Activated CD4-positive, alpha-beta memory T cell treated with anti-CD3 and anti-CD28 coated beads, Interleukin-2, amount 10 ng/mL, durations not matched to agents 7 days and 5 days (primary cell): Measurements from ENCODE around the gene ZC3H8. TPM values are rescaled to one million over a fixed set of nuclear protein-coding genes. Genes with fewer than 3 reads are reported as not detected.

Experiments
- CTCF ChIA-PET: fragments of 350-600 bp; sonication (Branson Sonifier 250); formaldehyde crosslinking; loops from one replicate; lab custom pipeline; 2021; ENCODE audit warnings: antibody characterized with exemption, inconsistent platforms; lab: Charles Lee
- POLR2A ChIA-PET: fragments of 350-600 bp; sonication (Branson Sonifier 250); formaldehyde crosslinking; loops from one replicate; lab custom pipeline; 2021; ENCODE audit warnings: antibody characterized with exemption; lab: Charles Lee
- DNase-seq: peaks from one replicate; pipeline ENCODE4 v3.0.0-alpha.2; 2020
- H3K27ac Mint-ChIP-seq: one replicate; pipeline ENCODE4 v1.8.0; 2021; ENCODE audit warnings: mild to moderate bottlenecking, mixed read lengths
- H3K27me3 Mint-ChIP-seq: one replicate; pipeline ENCODE4 v1.8.0; 2021; ENCODE audit warnings: mixed read lengths
- H3K36me3 Mint-ChIP-seq: one replicate; pipeline ENCODE4 v1.8.0; 2021; ENCODE audit warnings: low read depth, mixed read lengths
- H3K4me1 Mint-ChIP-seq: one replicate; pipeline ENCODE4 v1.8.0; 2021; ENCODE audit warnings: mixed read lengths
- H3K4me3 Mint-ChIP-seq: one replicate; pipeline ENCODE4 v1.8.0; 2021; ENCODE audit warnings: mild to moderate bottlenecking, mixed read lengths
- H3K9me3 Mint-ChIP-seq: one replicate; pipeline ENCODE4 v1.8.0; 2021; ENCODE audit warnings: mixed read lengths
- total RNA-seq, 2 experiments: library from RNA; stranded (reverse); gene quantifications; one replicate each; pipeline ENCODE4 v1.2.3, GENCODE V29; 2021

The ZC3H8 gene
- total RNA-seq, 2 experiments from 2014 or later: 12.3 to 12.9 TPM

DNA sequence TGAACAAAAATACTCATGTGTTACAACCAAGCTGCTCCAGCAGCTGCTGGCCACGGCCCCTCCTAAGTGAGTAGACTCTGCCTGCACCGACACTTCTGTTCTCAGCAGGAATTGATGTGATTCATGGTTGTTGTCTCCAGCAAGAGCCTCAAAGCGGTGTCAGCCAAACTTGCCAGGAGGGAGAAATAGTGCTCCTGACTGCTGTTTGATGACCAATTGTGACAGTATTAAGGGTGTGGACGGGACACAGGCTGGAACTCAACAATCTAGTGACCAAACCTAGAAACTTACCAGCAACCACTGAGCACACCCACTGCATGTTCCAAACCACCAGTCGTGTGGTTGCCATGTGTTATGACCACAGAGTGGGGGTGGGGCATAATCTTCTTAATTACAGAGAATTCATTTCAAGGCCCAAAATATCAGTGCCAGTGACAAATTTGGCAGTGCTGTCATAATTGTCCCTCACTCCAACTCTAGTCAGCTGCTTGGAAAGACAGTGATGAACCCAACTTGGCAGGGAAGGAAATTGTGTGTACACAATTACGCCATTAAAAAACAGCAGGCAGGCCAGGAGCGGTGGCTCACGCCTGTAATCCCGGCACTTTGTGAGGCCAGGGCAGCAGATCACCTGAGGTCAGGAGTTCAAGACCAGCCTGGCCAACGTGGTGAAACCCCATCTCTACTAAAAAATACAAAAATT, 86.3 kb downstream of the ZC3H8 start:
- Mint-ChIP-seq H3K27me3 (peaks cover 2% of the 10 kb centered on the region), H3K4me1 (peaks cover 13% of the 10 kb centered on the region), H3K27ac (no peak overlapping the region), H3K9me3 (no peaks in the 10 kb centered on the region), H3K36me3 (no peaks in the 10 kb centered on the region), H3K4me3 (no peak overlapping the region)
- ChIA-PET CTCF (no interaction called here), POLR2A (interaction anchor here (1.0 kb wide), 1 partner anchor 13 kb away, joined by 4 read pairs; no protein-coding TSS in a partner anchor)
- no peak for DNase-seq

DNA sequence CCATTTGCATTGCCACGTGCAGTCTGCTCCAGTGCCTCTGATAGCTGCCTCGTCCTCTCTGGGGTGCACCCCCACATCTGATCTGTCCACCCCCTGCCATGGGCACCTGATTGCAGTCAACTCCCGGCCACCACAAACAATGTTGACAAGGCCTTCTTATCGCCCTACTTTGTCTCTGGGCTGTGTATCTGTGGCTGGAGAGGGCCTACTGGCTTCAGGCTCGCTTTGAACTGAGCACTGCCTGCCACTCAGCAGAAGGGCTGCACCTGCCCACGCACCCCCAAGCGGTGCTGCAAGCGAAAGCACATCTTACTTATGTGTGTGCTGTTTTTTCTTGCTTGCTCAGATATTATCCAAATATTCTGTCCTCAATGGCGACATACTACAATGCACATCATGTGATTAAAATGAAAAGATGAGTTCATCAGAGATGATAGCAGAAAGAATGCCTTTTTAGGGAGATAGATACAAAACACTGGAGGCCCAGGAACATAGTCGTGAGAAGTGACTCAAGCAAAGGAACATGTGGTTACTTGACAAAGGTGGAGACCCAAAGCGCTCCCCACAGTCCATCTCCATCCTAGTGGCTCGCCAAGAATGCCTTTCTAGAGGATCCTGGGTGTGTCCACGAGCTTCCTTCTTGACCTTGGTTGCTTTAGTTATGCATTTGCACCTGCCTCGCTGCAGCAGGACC, 87.9 kb downstream of the ZC3H8 start:
- ChIA-PET CTCF (no interaction called here), POLR2A (interaction anchor here (1.0 kb wide), 1 partner anchor 15 kb away, joined by 4 read pairs; no protein-coding TSS in a partner anchor)
- Mint-ChIP-seq H3K27ac (no peak overlapping the region), H3K9me3 (no peaks in the 10 kb centered on the region), H3K4me3 (no peak overlapping the region), H3K27me3 (peaks cover 2% of the 10 kb centered on the region), H3K36me3 (no peaks in the 10 kb centered on the region), H3K4me1 (peaks cover 9% of the 10 kb centered on the region)
- DNase-seq: no peak

DNA sequence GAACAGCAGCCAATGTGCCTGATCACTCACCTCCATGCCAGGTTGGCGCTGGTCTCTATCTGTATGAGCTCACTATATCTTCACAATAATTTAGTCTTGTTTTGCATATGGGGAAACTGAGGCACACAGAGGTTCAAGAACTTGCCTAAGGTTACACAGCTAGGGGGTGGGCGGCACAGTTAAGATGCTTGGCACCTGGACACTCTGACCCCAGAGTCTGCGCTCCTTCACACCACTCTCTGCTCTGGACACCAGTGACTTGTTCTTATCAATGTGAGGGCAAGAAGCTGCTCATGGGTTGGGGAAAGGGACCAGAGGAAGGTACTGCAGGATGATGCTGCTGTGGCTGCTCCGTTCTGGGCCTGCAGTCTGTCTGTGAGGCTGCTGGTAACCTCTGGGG, 89.5 kb downstream of the ZC3H8 start:
- ChIA-PET POLR2A (interaction anchor here (1.1 kb wide), 1 partner anchor 10 kb away, joined by 3 read pairs; no protein-coding TSS in a partner anchor), CTCF (no interaction called here)
- Mint-ChIP-seq H3K27ac (no peak overlapping the region), H3K36me3 (no peaks in the 10 kb centered on the region), H3K4me1 (peaks cover 12% of the 10 kb centered on the region), H3K27me3 (peaks cover 2% of the 10 kb centered on the region), H3K9me3 (no peaks in the 10 kb centered on the region), H3K4me3 (no peak overlapping the region)
- DNase-seq: no peak

DNA sequence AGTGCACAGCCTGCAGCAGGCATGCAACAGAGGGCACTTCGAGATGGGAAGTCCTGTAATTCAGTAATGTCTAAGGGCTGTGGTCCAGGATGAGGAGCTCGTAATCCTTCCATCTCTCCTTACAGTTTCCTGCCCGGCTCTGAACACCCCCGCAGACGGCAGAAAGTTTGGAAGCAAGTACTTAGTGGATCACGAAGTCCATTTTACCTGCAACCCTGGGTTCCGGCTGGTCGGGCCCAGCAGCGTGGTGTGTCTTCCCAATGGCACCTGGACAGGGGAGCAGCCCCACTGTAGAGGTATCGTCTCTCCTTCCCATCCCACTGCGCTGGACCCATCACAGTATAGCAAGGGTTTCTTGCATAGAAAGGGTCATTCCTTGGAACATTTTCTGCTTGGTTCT, 90.0 kb downstream of the ZC3H8 start:
- Mint-ChIP-seq H3K27ac (no peak overlapping the region), H3K27me3 (peaks cover 2% of the 10 kb centered on the region), H3K4me1 (peaks cover 13% of the 10 kb centered on the region), H3K36me3 (no peaks in the 10 kb centered on the region), H3K4me3 (no peak overlapping the region), H3K9me3 (no peaks in the 10 kb centered on the region)
- DNase-seq: no peak
- ChIA-PET CTCF (no interaction called here), POLR2A (interaction anchor here (1.1 kb wide), 1 partner anchor 10 kb away, joined by 3 read pairs; no protein-coding TSS in a partner anchor)

DNA sequence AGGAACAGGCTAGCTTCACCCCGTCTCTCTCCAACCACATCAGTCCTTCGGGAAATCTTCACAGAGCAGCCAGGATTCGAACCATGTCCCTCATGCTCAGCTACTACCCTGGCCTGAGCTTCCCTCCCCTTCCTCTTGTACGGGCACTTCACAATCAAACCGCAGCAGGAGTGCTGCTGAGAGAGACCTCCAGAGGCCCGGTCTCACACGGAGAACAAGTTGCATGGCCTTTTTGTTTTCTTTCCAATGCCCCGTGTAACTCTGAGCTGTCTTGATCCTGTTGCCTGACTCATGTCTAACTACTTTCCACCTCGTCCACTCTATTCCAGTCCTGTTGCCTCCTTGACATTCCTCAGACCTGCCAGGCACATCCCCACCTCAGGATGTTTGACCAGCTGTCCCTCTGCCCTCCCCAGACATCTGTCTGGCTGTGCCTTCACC, 91.3 kb downstream of the ZC3H8 start:
- H3K4me1 Mint-ChIP-seq: peaks cover 11% of the 10 kb centered on the region
- ChIA-PET CTCF (no interaction called here), POLR2A (no interaction called here)
- DNase-seq: no peak
- H3K4me3 Mint-ChIP-seq: no peak overlapping the region
- H3K27me3 Mint-ChIP-seq: no peaks in the 10 kb centered on the region
- H3K9me3 Mint-ChIP-seq: no peaks in the 10 kb centered on the region
- no peaks in the 10 kb centered on the region for H3K36me3 Mint-ChIP-seq
- H3K27ac Mint-ChIP-seq: no peak overlapping the region

DNA sequence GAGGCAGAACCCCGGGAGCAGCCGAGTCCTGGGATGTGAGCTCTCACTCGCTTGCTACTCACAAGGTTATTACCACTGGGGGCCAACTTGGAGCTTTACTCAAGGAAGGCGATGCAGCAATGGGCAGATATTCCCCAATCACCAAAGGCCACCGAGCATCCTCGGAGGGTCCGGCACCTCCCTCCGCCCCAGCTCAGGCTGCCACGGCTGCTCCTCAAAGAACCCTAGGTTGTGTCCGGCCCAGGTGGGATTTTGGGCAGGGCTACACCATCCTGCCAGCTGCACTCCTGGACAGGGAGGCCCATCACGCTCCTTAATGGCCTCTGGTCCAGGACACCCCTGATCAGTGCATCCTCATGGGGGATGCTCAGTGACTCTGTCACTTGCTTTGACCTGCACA, 91.9 kb downstream of the ZC3H8 start:
- peaks cover 9% of the 10 kb centered on the region for H3K4me1 Mint-ChIP-seq
- no peak for DNase-seq
- no peak overlapping the region for H3K4me3 Mint-ChIP-seq
- no peaks in the 10 kb centered on the region for H3K27me3 Mint-ChIP-seq
- ChIA-PET CTCF (no interaction called here), POLR2A (no interaction called here)
- H3K27ac Mint-ChIP-seq: no peak overlapping the region
- H3K9me3 Mint-ChIP-seq: no peaks in the 10 kb centered on the region
- no peaks in the 10 kb centered on the region for H3K36me3 Mint-ChIP-seq

DNA sequence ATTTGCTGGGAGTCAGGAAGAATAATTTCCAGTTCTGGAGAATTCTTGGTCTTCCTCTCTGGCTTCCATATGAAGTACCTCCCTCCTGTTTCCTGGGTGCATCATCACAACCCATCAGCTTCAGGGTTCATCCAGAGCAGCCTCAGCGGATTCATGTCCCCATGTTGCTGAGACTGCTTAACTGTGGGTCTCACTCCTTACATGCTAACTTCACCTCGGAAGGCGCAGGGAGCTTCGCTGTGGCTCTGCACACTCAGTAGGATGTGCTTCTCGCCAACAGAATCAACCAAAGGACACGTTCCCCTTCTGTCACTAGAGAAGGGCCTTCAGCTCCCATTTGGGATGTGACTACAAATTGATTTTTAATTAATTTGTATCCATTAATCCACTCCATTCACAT, 92.5 kb downstream of the ZC3H8 start:
- no peak overlapping the region for H3K4me3 Mint-ChIP-seq
- POLR2A ChIA-PET: no interaction called here
- H3K4me1 Mint-ChIP-seq: peaks cover 10% of the 10 kb centered on the region
- no peaks in the 10 kb centered on the region for H3K27me3 Mint-ChIP-seq
- CTCF ChIA-PET: no interaction called here
- DNase-seq: no peak
- no peaks in the 10 kb centered on the region for H3K36me3 Mint-ChIP-seq
- H3K27ac Mint-ChIP-seq: no peak overlapping the region
- H3K9me3 Mint-ChIP-seq: no peaks in the 10 kb centered on the region

Other genes with a start within 250 kb of the ZC3H8 start
- gene TMEM87B, start 199.8 kb downstream of the ZC3H8 start, total RNA-seq: 10 to 100 TPM; 23.8 to 24.0 TPM
- 1 to 10 TPM; 7.3 to 8.4 TPM for gene FBLN7, start 116.7 kb downstream of the ZC3H8 start, total RNA-seq
- 10 to 100 TPM; 13.5 to 14.7 TPM for gene ZC3H6, start 20.6 kb upstream of the ZC3H8 start, total RNA-seq
- gene RGPD8, start 178.6 kb upstream of the ZC3H8 start, total RNA-seq: 1 to 10 TPM; 7.9 to 9.5 TPM
- 10 to 100 TPM; 31.8 to 33.2 TPM for gene TTL, start 227.1 kb upstream of the ZC3H8 start, total RNA-seq